Glutamatergic neuron (in vitro differentiated cells): ENCODE data around the gene TFDP1. TPM values are rescaled to one million over a fixed set of nuclear protein-coding genes. Genes with fewer than 3 reads are reported as not detected.

Experiments used
- DNase-seq: peaks from one replicate; pipeline ENCODE4 v3.0.0; 2022
- H3K27ac Mint-ChIP-seq: one replicate; pipeline ENCODE4 v1.8.0; 2020; ENCODE audit warnings: mild to moderate bottlenecking, mixed read lengths, inconsistent platforms; ENCODE audit not compliant: unreplicated experiment
- H3K27me3 Mint-ChIP-seq: one replicate; pipeline ENCODE4 v1.8.0; 2020; ENCODE audit warnings: mild to moderate bottlenecking, moderate library complexity, mixed read lengths, inconsistent platforms; ENCODE audit not compliant: unreplicated experiment
- H3K36me3 Mint-ChIP-seq: one replicate; pipeline ENCODE4 v1.8.0; 2020; ENCODE audit warnings: mild to moderate bottlenecking, mixed read lengths, inconsistent platforms; ENCODE audit not compliant: unreplicated experiment
- H3K4me1 Mint-ChIP-seq: one replicate; pipeline ENCODE4 v1.8.0; 2020; ENCODE audit warnings: mild to moderate bottlenecking, low read depth, mixed read lengths, inconsistent platforms; ENCODE audit not compliant: unreplicated experiment
- H3K4me3 Mint-ChIP-seq: one replicate; pipeline ENCODE4 v1.8.0; 2020; ENCODE audit warnings: mild to moderate bottlenecking, mixed read lengths, inconsistent platforms; ENCODE audit not compliant: unreplicated experiment
- H3K9me3 Mint-ChIP-seq: one replicate; pipeline ENCODE4 v1.8.0; 2020; ENCODE audit warnings: mild to moderate bottlenecking, moderate library complexity, mixed read lengths, inconsistent platforms; ENCODE audit not compliant: unreplicated experiment
- CTCF ChIP-seq: fragments of 200-600 bp; sonication (generic); IDR thresholded peaks from one replicate; pipeline ENCODE4 v1.5.0; 2021; ENCODE audit not compliant: partially characterized antibody, unreplicated experiment
- total RNA-seq: library from RNA; stranded (reverse); fragmentation: NEBNext Ultra II Directional; extraction: Animal tissue kit (Norgen Biotek cat#: 25700); gene quantifications from one replicate; pipeline ENCODE4 v1.2.1, GENCODE V29; 2021; ENCODE audit not compliant: unreplicated experiment

Gene TFDP1
- total RNA-seq, 1 donor from 2014 or later: 62.0 TPM

- H3K4me1 Mint-ChIP-seq: peaks cover 6% of the 10 kb centered on the region
- H3K36me3 Mint-ChIP-seq: peaks cover 5% of the 10 kb centered on the region
- H3K27me3 Mint-ChIP-seq: peaks cover 9% of the 10 kb centered on the region
- H3K9me3 Mint-ChIP-seq: peaks cover 7% of the 10 kb centered on the region
- no peak for TF ChIP-seq CTCF
- no peak for DNase-seq
- H3K27ac Mint-ChIP-seq: peak overlapping the region; percentile 81
- H3K4me3 Mint-ChIP-seq: peak overlapping the region; percentile 96
Measured at GRCh38 chr13:113585896-113586295, 1.3 kb downstream of the TFDP1 start.

GRCh38 chr13:113586661-113587479 is 2.3 kb downstream of the TFDP1 start:
- peaks cover 9% of the 10 kb centered on the region for H3K27me3 Mint-ChIP-seq
- no peak for TF ChIP-seq CTCF
- DNase-seq: no peak
- peaks cover 11% of the 10 kb centered on the region for H3K36me3 Mint-ChIP-seq
- no peak overlapping the region for H3K27ac Mint-ChIP-seq
- peaks cover 11% of the 10 kb centered on the region for H3K9me3 Mint-ChIP-seq
- H3K4me3 Mint-ChIP-seq: no peak overlapping the region
- peaks cover 6% of the 10 kb centered on the region for H3K4me1 Mint-ChIP-seq

- no peak for DNase-seq
- Mint-ChIP-seq H3K27ac (no peak overlapping the region), H3K4me1 (peaks cover 6% of the 10 kb centered on the region), H3K4me3 (no peak overlapping the region), H3K9me3 (peaks cover 14% of the 10 kb centered on the region), H3K36me3 (peaks cover 12% of the 10 kb centered on the region), H3K27me3 (peaks cover 5% of the 10 kb centered on the region)
- no peak for TF ChIP-seq CTCF
Measured at GRCh38 chr13:113588394-113589111, 4.0 kb downstream of the TFDP1 start.

- no peak for TF ChIP-seq CTCF
- H3K27me3 Mint-ChIP-seq: peaks cover 5% of the 10 kb centered on the region
- peaks cover 6% of the 10 kb centered on the region for H3K4me1 Mint-ChIP-seq
- no peak overlapping the region for H3K27ac Mint-ChIP-seq
- no peak for DNase-seq
- no peak overlapping the region for H3K4me3 Mint-ChIP-seq
- peaks cover 14% of the 10 kb centered on the region for H3K9me3 Mint-ChIP-seq
- H3K36me3 Mint-ChIP-seq: peaks cover 12% of the 10 kb centered on the region
Measured at GRCh38 chr13:113589251-113589960, 4.9 kb downstream of the TFDP1 start.
